HEK293 (cell line): Measurements from ENCODE around the gene BORCS8.

Experiments used
- CTCF ChIA-PET: fragments of 350-600 bp; formaldehyde crosslinking; extraction: SDS; loops from one replicate; lab custom pipeline; 2021; ENCODE audit warnings: antibody characterized with exemption; lab: Yijun Ruan, JAX
- POLR2A ChIA-PET: fragments of 300-600 bp; formaldehyde crosslinking; extraction: SDS; loops from one replicate; lab custom pipeline; 2020; ENCODE audit warnings: antibody characterized with exemption, inconsistent platforms; lab: Yijun Ruan, JAX
- H3K27ac ChIP-seq: fragments of 200-500 bp; sonication (Bioruptor generic); 2 replicates; pipeline ENCODE4 v1.5.1; 2014; ENCODE audit warnings: low read depth, low read length, control low read depth, inconsistent platforms; ENCODE audit errors: extremely low read depth
- H3K36me3 ChIP-seq, 2 experiments: fragments of 200-500 bp in 1 of 2; sonication (Bioruptor generic) in 1 of 2; 1 replicate in 1 of 2; 2 replicates in 1 of 2; pipeline ENCODE4 v1.5.1; 2014 to 2017; ENCODE audit warnings: inconsistent platforms in 2 of 2, low read length in 2 of 2; ENCODE audit not compliant: control insufficient read depth in 2 of 2, insufficient read depth in 1 of 2
- H3K4me1 ChIP-seq: fragments of 200-500 bp; sonication (Bioruptor generic); 2 replicates; pipeline ENCODE4 v1.5.1; 2014; ENCODE audit warnings: mild to moderate bottlenecking, low read length, inconsistent platforms; ENCODE audit not compliant: control insufficient read depth, insufficient read depth
- H3K4me3 ChIP-seq: 2 replicates; pipeline ENCODE4 v1.5.1; 2011; ENCODE audit warnings: low read depth, mild to moderate bottlenecking, control low read depth, low read length, moderate library complexity
- H3K9me3 ChIP-seq: fragments of 200-500 bp; sonication (Bioruptor generic); 2 replicates; pipeline ENCODE4 v1.5.1; 2014; ENCODE audit warnings: low read depth, low read length, inconsistent platforms; ENCODE audit not compliant: control insufficient read depth, insufficient read depth
- CTCF ChIP-seq: fragments of 450-650 bp; formaldehyde crosslinking; IDR thresholded peaks from 2 replicates; pipeline ENCODE4 v1.5.1; 2016; ENCODE audit warnings: missing biosample characterization, missing genetic modification characterization
- PRDM10 ChIP-seq: fragments of 450-650 bp; formaldehyde crosslinking; IDR thresholded peaks from 2 replicates; pipeline ENCODE4 v1.5.1; 2016; ENCODE audit warnings: missing biosample characterization, missing genetic modification characterization
- SCRT2 ChIP-seq: fragments of 450-650 bp; formaldehyde crosslinking; IDR thresholded peaks from 2 replicates; pipeline ENCODE4 v1.5.1; 2016; ENCODE audit warnings: missing biosample characterization, missing genetic modification characterization
- ZBTB48 ChIP-seq: fragments of 450-650 bp; formaldehyde crosslinking; IDR thresholded peaks from 2 replicates; pipeline ENCODE4 v1.5.1; 2016; ENCODE audit warnings: missing biosample characterization, missing genetic modification characterization
- ZBTB6 ChIP-seq: fragments of 450-650 bp; formaldehyde crosslinking; IDR thresholded peaks from 2 replicates; pipeline ENCODE4 v1.5.1; 2017; ENCODE audit warnings: missing biosample characterization, missing genetic modification characterization
- ZEB2 ChIP-seq: fragments of 450-650 bp; formaldehyde crosslinking; IDR thresholded peaks from 2 replicates; pipeline ENCODE4 v1.5.1; 2016; ENCODE audit warnings: missing biosample characterization, missing genetic modification characterization
- ZNF121 ChIP-seq: fragments of 450-650 bp; formaldehyde crosslinking; IDR thresholded peaks from 2 replicates; pipeline ENCODE4 v1.5.1; 2016; ENCODE audit warnings: missing biosample characterization, missing genetic modification characterization
- ZNF16 ChIP-seq: fragments of 450-650 bp; formaldehyde crosslinking; IDR thresholded peaks from 2 replicates; pipeline ENCODE4 v1.5.1; 2016; ENCODE audit warnings: low read depth, missing biosample characterization, missing genetic modification characterization
- ZNF169 ChIP-seq: fragments of 450-650 bp; formaldehyde crosslinking; IDR thresholded peaks from 2 replicates; pipeline ENCODE4 v1.5.1; 2016; ENCODE audit warnings: missing biosample characterization, missing genetic modification characterization
- ZNF221 ChIP-seq: fragments of 450-650 bp; formaldehyde crosslinking; IDR thresholded peaks from 2 replicates; pipeline ENCODE4 v1.5.1; 2017; ENCODE audit warnings: missing biosample characterization, missing genetic modification characterization, borderline replicate concordance
- ZNF248 ChIP-seq: fragments of 450-650 bp; formaldehyde crosslinking; IDR thresholded peaks from 2 replicates; pipeline ENCODE4 v1.5.1; 2017; ENCODE audit warnings: missing biosample characterization, missing genetic modification characterization
- ZNF544 ChIP-seq: fragments of 450-650 bp; formaldehyde crosslinking; IDR thresholded peaks from 2 replicates; pipeline ENCODE4 v1.5.0; 2017; ENCODE audit warnings: missing biosample characterization, missing genetic modification characterization
- ZNF560 ChIP-seq: fragments of 450-650 bp; formaldehyde crosslinking; IDR thresholded peaks from 2 replicates; pipeline ENCODE4 v1.5.1; 2017; ENCODE audit warnings: missing biosample characterization, missing genetic modification characterization, borderline replicate concordance
- ZNF623 ChIP-seq: fragments of 450-650 bp; formaldehyde crosslinking; IDR thresholded peaks from 2 replicates; pipeline ENCODE4 v1.5.1; 2016; ENCODE audit warnings: missing biosample characterization, missing genetic modification characterization
- ZNF629 ChIP-seq: fragments of 450-650 bp; formaldehyde crosslinking; IDR thresholded peaks from 2 replicates; pipeline ENCODE4 v1.5.1; 2017; ENCODE audit warnings: missing biosample characterization, missing genetic modification characterization
- ZNF704 ChIP-seq: fragments of 450-650 bp; formaldehyde crosslinking; IDR thresholded peaks from 2 replicates; pipeline ENCODE4 v1.5.1; 2016; ENCODE audit warnings: missing biosample characterization, missing genetic modification characterization
- ZNF707 ChIP-seq: fragments of 450-650 bp; formaldehyde crosslinking; IDR thresholded peaks from 2 replicates; pipeline ENCODE4 v1.5.1; 2016; ENCODE audit warnings: missing biosample characterization, missing genetic modification characterization
- ZSCAN4 ChIP-seq: fragments of 450-650 bp; formaldehyde crosslinking; IDR thresholded peaks from 2 replicates; pipeline ENCODE4 v1.5.1; 2017; ENCODE audit warnings: missing biosample characterization, missing genetic modification characterization

The BORCS8 gene

GRCh38 chr19:19169236-19170052 is 22.5 kb downstream of the BORCS8 start:
- Histone ChIP-seq H3K36me3 (no peaks in the 10 kb centered on the region), H3K27ac (no peak overlapping the region), H3K4me1 (no peaks in the 10 kb centered on the region), H3K9me3 (no peaks in the 10 kb centered on the region), H3K4me3 (no peak overlapping the region)
- ChIA-PET CTCF (interaction anchor here (0.6 kb wide), 1 partner anchor 87 kb away, joined by 3 read pairs; no protein-coding TSS in a partner anchor), POLR2A (interaction anchor here (0.8 to 1.6 kb wide), 3 partner anchors 17 to 34 kb away, joined by 3 to 5 read pairs (median 3); partner anchors contain the start of genes BORCS8, NR2C2AP and RFXANK)
- TF ChIP-seq ZBTB6 (tag by site-specific recombination) (no peak), ZNF121 (tag by site-specific recombination) (0 out of 2 replicates have a peak, but pooled peaks have one; percentile 11)

GRCh38 chr19:19167612-19168011 is 24.3 kb downstream of the BORCS8 start:
- TF ChIP-seq ZNF704 (tag by site-specific recombination), result no peak
- TF ChIP-seq SCRT2 (tag by site-specific recombination), result 0 out of 2 replicates have a peak, but pooled peaks have one; percentile 33
- no peak for TF ChIP-seq ZNF629 (tag by site-specific recombination)
- Histone ChIP-seq H3K36me3 (no peaks in the 10 kb centered on the region), H3K9me3 (no peaks in the 10 kb centered on the region), H3K4me1 (no peaks in the 10 kb centered on the region), H3K27ac (no peak overlapping the region), H3K4me3 (no peak overlapping the region)
- POLR2A ChIA-PET, result no interaction called here
- CTCF ChIA-PET, result interaction anchor here (0.5 to 1.3 kb wide), 8 partner anchors 9 to 1884 kb away, joined by 3 to 4 read pairs (median 3); no protein-coding TSS in a partner anchor

GRCh38 chr19:19165396-19165795 is 26.6 kb downstream of the BORCS8 start:
- ChIA-PET CTCF (no interaction called here), POLR2A (no interaction called here)
- no peak overlapping the region for H3K4me3 ChIP-seq
- H3K36me3 ChIP-seq, result no peaks in the 10 kb centered on the region
- no peak overlapping the region for H3K27ac ChIP-seq
- H3K4me1 ChIP-seq, result no peaks in the 10 kb centered on the region
- H3K9me3 ChIP-seq, result no peaks in the 10 kb centered on the region
- TF ChIP-seq ZNF16, result peak; percentile 89
- TF ChIP-seq ZNF560 (tag by site-specific recombination), result no peak
- no peak for TF ChIP-seq ZNF707
- no peak for TF ChIP-seq ZNF221 (tag by site-specific recombination)
- TF ChIP-seq ZNF623 (tag by site-specific recombination), result peak; percentile 95

- H3K9me3 ChIP-seq, result no peaks in the 10 kb centered on the region
- no peaks in the 10 kb centered on the region for H3K36me3 ChIP-seq
- ChIA-PET CTCF (interaction anchor here (2.1 kb wide), 1 partner anchor 12 kb away, joined by 8 read pairs; no protein-coding TSS in a partner anchor), POLR2A (no interaction called here)
- H3K4me1 ChIP-seq, result no peaks in the 10 kb centered on the region
- no peak overlapping the region for H3K4me3 ChIP-seq
- TF ChIP-seq ZNF169, result no peak
- peak; percentile 71 for TF ChIP-seq PRDM10 (tag by site-specific recombination)
- TF ChIP-seq ZNF248 (tag by site-specific recombination), result no peak
- no peak for TF ChIP-seq ZSCAN4
- TF ChIP-seq ZNF544 (tag by site-specific recombination), result no peak
- no peak for TF ChIP-seq CTCF (tag by site-specific recombination)
- no peak for TF ChIP-seq ZEB2 (tag by site-specific recombination)
- TF ChIP-seq ZBTB48 (tag by site-specific recombination), result no peak
- H3K27ac ChIP-seq, result no peak overlapping the region
Observed at GRCh38 chr19:19162495-19162894, 29.5 kb downstream of the BORCS8 start.
